SK-N-SH (cell line): ENCODE results near the gene PEAK1. TPM values are rescaled to one million over a fixed set of nuclear protein-coding genes. Genes with fewer than 3 reads are reported as not detected.

Source experiments
- CTCF ChIA-PET: fragments of 300-600, 350-600 bp; formaldehyde crosslinking; extraction: SDS; loops from one replicate; lab custom pipeline; 2021; lab: Yijun Ruan, JAX
- POLR2A ChIA-PET: fragments of 350-600 bp; sonication (Branson Sonifier 250); formaldehyde crosslinking; extraction: SDS; loops from one replicate; lab custom pipeline; 2020; ENCODE audit warnings: antibody characterized with exemption, inconsistent platforms; lab: Yijun Ruan, JAX
- DNase-seq: peaks from one replicate; pipeline ENCODE4 v3.0.0; 2012
- H2AFZ ChIP-seq: fragments of 200-600 bp; sonication (generic); 2 replicates; pipeline ENCODE4 v1.8.1; 2016; ENCODE audit warnings: antibody characterized with exemption, mild to moderate bottlenecking, low read depth
- H3F3A ChIP-seq: fragments of 200-600 bp; sonication (generic); replicated peaks from 2 replicates; pipeline ENCODE3; 2016; ENCODE audit warnings: antibody characterized with exemption, mild to moderate bottlenecking; ENCODE audit not compliant: insufficient read depth
- H3K27ac ChIP-seq, 2 experiments: fragments of 200-500 bp in 1 of 2; fragments of 200-600 bp in 1 of 2; sonication (Bioruptor generic) in 1 of 2; sonication (generic), shearing (Covaris generic) in 1 of 2; 2 replicates each; pipeline versions ENCODE4 v1.5.1 to v1.6.1; 2014 to 2016; ENCODE audit warnings: low read depth in 2 of 2, inconsistent platforms in 1 of 2, low read length in 1 of 2, mild to moderate bottlenecking in 1 of 2, mixed read lengths in 1 of 2
- H3K27me3 ChIP-seq: fragments of 200-600 bp; sonication (generic), shearing (Covaris generic); 2 replicates; pipeline ENCODE4 v1.6.1; 2016; ENCODE audit warnings: mixed run types; ENCODE audit not compliant: insufficient read depth
- H3K36me3 ChIP-seq, 2 experiments: fragments of 200-500 bp in 1 of 2; fragments of 200-600 bp in 1 of 2; sonication (Bioruptor generic) in 1 of 2; sonication (generic) in 1 of 2; replicated peaks in 1 of 2; 2 replicates each; pipeline versions ENCODE3 to v1.5.1; 2014 to 2016; ENCODE audit warnings: low read length in 1 of 2, mild to moderate bottlenecking in 1 of 2; ENCODE audit not compliant: insufficient read depth in 2 of 2, control insufficient read depth in 1 of 2
- H3K4me1 ChIP-seq, 2 experiments: fragments of 200-500 bp in 1 of 2; fragments of 200-600 bp in 1 of 2; sonication (Bioruptor generic) in 1 of 2; sonication (generic), shearing (Covaris generic) in 1 of 2; 2 replicates each; pipeline versions ENCODE4 v1.5.1 to v1.6.1; 2014 to 2016; ENCODE audit warnings: low read depth in 1 of 2, low read length in 1 of 2, mixed run types in 1 of 2; ENCODE audit not compliant: insufficient read depth in 2 of 2, control insufficient read depth in 1 of 2
- H3K4me2 ChIP-seq: fragments of 200-600 bp; sonication (generic), shearing (Covaris generic); 2 replicates; pipeline ENCODE4 v1.6.1; 2017; ENCODE audit warnings: mixed run types
- H3K4me3 ChIP-seq, 2 experiments: fragments of 200-500 bp in 1 of 2; fragments of 200-600 bp in 1 of 2; sonication (Bioruptor generic) in 1 of 2; sonication (generic), shearing (Covaris generic) in 1 of 2; 2 replicates each; pipeline versions ENCODE4 v1.5.1 to v1.8.1; 2014 to 2016; ENCODE audit warnings: low read depth in 2 of 2, inconsistent platforms in 1 of 2, low read length in 1 of 2, mild to moderate bottlenecking in 1 of 2, mixed read lengths in 1 of 2, moderate library complexity in 1 of 2
- H3K79me2 ChIP-seq: fragments of 200-600 bp; sonication (generic); 2 replicates; pipeline ENCODE4 v1.8.1; 2017; ENCODE audit warnings: mild to moderate bottlenecking; ENCODE audit not compliant: insufficient read depth
- H3K9ac ChIP-seq: fragments of 200-600 bp; sonication (generic); 2 replicates; pipeline ENCODE4 v1.6.1; 2017; ENCODE audit warnings: mixed run types
- H3K9me2 ChIP-seq: fragments of 200-600 bp; sonication (generic); 2 replicates; pipeline ENCODE4 v1.6.1; 2017; ENCODE audit warnings: mixed run types
- H3K9me3 ChIP-seq: fragments of 200-600 bp; sonication (generic); 2 replicates; pipeline ENCODE4 v1.6.1; 2017; ENCODE audit warnings: mixed run types, mild to moderate bottlenecking, moderate library complexity
- H4K20me1 ChIP-seq: fragments of 200-600 bp; sonication (generic); 2 replicates; pipeline ENCODE4 v1.6.1; 2017; ENCODE audit warnings: mild to moderate bottlenecking, mixed run types; ENCODE audit not compliant: insufficient read depth
- CHD2 ChIP-seq: fragments of 150-350 bp; IDR thresholded peaks from 2 replicates; pipeline ENCODE4 v1.6.1; 2018; ENCODE audit warnings: low read length; ENCODE audit not compliant: partially characterized antibody
- CTCF ChIP-seq: fragments of 200-600 bp; sonication (generic); IDR thresholded peaks from 2 replicates; pipeline ENCODE4 v1.6.1; 2017; ENCODE audit warnings: antibody characterized with exemption, mild to moderate bottlenecking, moderate library complexity
- ELF1 ChIP-seq: IDR thresholded peaks from 2 replicates; pipeline ENCODE4 v1.4.0; 2012
- EP300 ChIP-seq, 2 experiments: IDR thresholded peaks; 2 replicates each; pipeline versions ENCODE4 v1.4.0 to v1.6.1; 2012; ENCODE audit warnings: borderline replicate concordance in 1 of 2, low read depth in 1 of 2, low read length in 1 of 2
- EZH2phosphoT487 ChIP-seq: fragments of 200-600 bp; sonication (generic); IDR thresholded peaks from 2 replicates; pipeline ENCODE4 v1.6.1; 2017; ENCODE audit warnings: low read depth, mixed run types, mild to moderate bottlenecking, antibody characterized with exemption, moderate library complexity, borderline replicate concordance
- FOXJ3 ChIP-seq: sonication (generic); formaldehyde crosslinking; IDR thresholded peaks from 2 replicates; pipeline ENCODE4 v1.5.1; 2020; ENCODE audit warnings: mild to moderate bottlenecking, missing genetic modification reagents
- FOXM1 ChIP-seq: IDR thresholded peaks from 2 replicates; pipeline ENCODE4 v1.4.0; 2012; ENCODE audit warnings: low read depth, mild to moderate bottlenecking
- MAX ChIP-seq: IDR thresholded peaks from 2 replicates; pipeline ENCODE4 v1.4.0; 2012; ENCODE audit warnings: low read depth
- MEF2A ChIP-seq: IDR thresholded peaks from 2 replicates; pipeline ENCODE4 v1.4.0; 2012; ENCODE audit warnings: low read depth, borderline replicate concordance
- MXI1 ChIP-seq: IDR thresholded peaks from 2 replicates; pipeline ENCODE4 v1.6.1; 2012; ENCODE audit warnings: mild to moderate bottlenecking, low read depth, low read length, improper control_type of control experiment
- NFIC ChIP-seq: IDR thresholded peaks from 2 replicates; pipeline ENCODE4 v1.4.0; 2012; ENCODE audit warnings: borderline replicate concordance
- NRF1 ChIP-seq: IDR thresholded peaks from 2 replicates; pipeline ENCODE4 v1.6.1; 2012; ENCODE audit warnings: low read depth, mild to moderate bottlenecking, low read length
- POLR2AphosphoS5 ChIP-seq: IDR thresholded peaks from 2 replicates; pipeline ENCODE4 v1.6.1; 2012; ENCODE audit warnings: low read depth, low read length
- RAD21 ChIP-seq: IDR thresholded peaks from 2 replicates; pipeline ENCODE4 v1.6.1; 2012; ENCODE audit warnings: mild to moderate bottlenecking, low read length
- RCOR1 ChIP-seq: fragments of 150-350 bp; IDR thresholded peaks from 2 replicates; pipeline ENCODE4 v1.6.1; 2017; ENCODE audit warnings: antibody characterized with exemption, low read length
- RXRA ChIP-seq: IDR thresholded peaks from 2 replicates; pipeline ENCODE4 v1.4.0; 2012; ENCODE audit warnings: low read depth, mild to moderate bottlenecking, borderline replicate concordance
- TAF1 ChIP-seq: IDR thresholded peaks from 2 replicates; pipeline ENCODE4 v1.6.1; 2012; ENCODE audit warnings: low read depth, mild to moderate bottlenecking, low read length, moderate library complexity, borderline replicate concordance
- TEAD4 ChIP-seq: IDR thresholded peaks from 2 replicates; pipeline ENCODE4 v1.4.0; 2012; ENCODE audit warnings: mild to moderate bottlenecking, borderline replicate concordance; ENCODE audit not compliant: insufficient read depth
- YY1 ChIP-seq: IDR thresholded peaks from 2 replicates; pipeline ENCODE4 v1.4.0; 2012; ENCODE audit warnings: low read depth, mild to moderate bottlenecking
- WGBS: methylation state at CpG from one replicate; pipeline ENCODE4 v1.1.6; 2017; ENCODE audit warnings: low lambda C conversion rate; 5-methylcytosine and 5-hydroxymethylcytosine counted together
- polyA plus RNA-seq, 3 experiments: library from polyadenylated mRNA; depleted of rRNA; stranded (reverse); fragments of >200 nt; gene quantifications; 2 replicates each; pipeline ENCODE4 v1.2.3, GENCODE V29; 2012
- TF ChIP-seq, protein P1 (sequence below): IDR thresholded peaks from 2 replicates; pipeline ENCODE4 v1.4.0; 2012; ENCODE audit warnings: low read depth, borderline replicate concordance
- TF ChIP-seq, protein P2 (sequence below): fragments of 150-350 bp; IDR thresholded peaks from 2 replicates; pipeline ENCODE4 v1.6.1; 2017; ENCODE audit warnings: antibody characterized with exemption, low read length, low read depth, borderline replicate concordance
- TF ChIP-seq, protein P3 (sequence below): fragments of 150-350 bp; IDR thresholded peaks from 2 replicates; pipeline ENCODE4 v1.6.1; 2016; ENCODE audit warnings: mild to moderate bottlenecking, low read depth, low read length

PEAK1 gene
- polyA plus RNA-seq, 1 of the 3 experiments (the other 2 are of a cell fraction) = 9.0 TPM

DNA sequence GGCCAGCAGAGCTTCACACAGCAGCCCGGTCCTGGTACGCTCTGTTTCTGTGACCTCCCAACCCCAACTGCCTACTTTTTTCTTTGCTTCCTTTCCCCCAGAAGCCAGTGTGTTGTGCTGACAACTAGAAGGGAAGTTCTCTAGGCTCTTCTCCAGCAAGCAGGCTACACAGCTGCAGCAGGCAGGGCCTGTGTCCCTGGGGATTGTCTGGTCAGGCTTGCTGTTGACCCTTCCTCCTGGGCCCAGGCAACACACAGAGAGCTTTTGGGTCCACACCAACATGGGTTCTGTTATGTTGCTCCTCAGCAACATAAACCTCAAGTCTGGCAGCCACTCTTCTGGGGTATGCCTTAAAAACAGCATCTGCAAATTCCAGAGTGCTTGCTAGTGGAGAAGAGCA is 312.8 kb downstream of the PEAK1 start:
- H3K27ac ChIP-seq = peak overlapping the region in 1 of 2 experiments; percentile 22; a peak in 1 of 4 replicates
- CTCF ChIA-PET = interaction anchor here (0.6 to 11.4 kb wide), 34 partner anchors 8 to 717 kb away, joined by 3 to 124 read pairs (median 4); partner anchors contain the start of gene LINGO1
- WGBS = 93% methylated on average over 2 of the region's 2 CpGs

DNA sequence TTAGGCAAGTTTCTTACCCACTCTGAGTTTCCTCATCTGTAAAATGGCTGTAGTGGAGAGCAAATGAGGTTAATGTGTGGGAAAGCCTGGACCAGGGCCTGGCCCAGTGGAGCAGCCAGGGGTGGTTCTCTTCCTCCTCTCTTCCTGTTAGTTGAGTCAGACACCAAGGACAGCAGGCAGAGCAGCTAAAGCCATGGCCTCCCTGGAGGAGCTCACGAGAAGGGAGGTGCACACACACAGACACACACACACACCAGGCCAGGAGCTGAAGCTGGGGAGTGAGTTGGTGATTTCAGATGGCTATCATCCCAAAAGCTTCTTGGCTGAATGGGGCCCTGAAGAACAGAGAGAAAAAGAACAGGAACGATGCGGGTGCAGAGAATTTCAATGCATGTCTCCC is 315.7 kb downstream of the PEAK1 start:
- Histone ChIP-seq H2AFZ (no peak overlapping the region), H3K9me2 (no peaks in the 10 kb centered on the region), H3K4me1 (peaks cover 0 to 13% of the 10 kb centered on the region in 2 experiments; a peak in 2 of 4 replicates), H4K20me1 (no peaks in the 10 kb centered on the region), H3K9ac (no peak overlapping the region), H3K36me3 (no peaks in the 10 kb centered on the region), H3K27ac (no peak overlapping the region), H3K9me3 (no peaks in the 10 kb centered on the region), H3K27me3 (no peaks in the 10 kb centered on the region), H3F3A (no peaks in the 10 kb centered on the region), H3K79me2 (no peaks in the 10 kb centered on the region), H3K4me3 (no peak overlapping the region), H3K4me2 (no peak overlapping the region)
- DNase-seq = no peak
- ChIA-PET POLR2A (interaction anchor here (0.7 to 1.0 kb wide), 2 partner anchors 36 to 439 kb away, joined by 3 read pairs; no protein-coding TSS in a partner anchor), CTCF (interaction anchor here (0.8 to 11.4 kb wide), 9 partner anchors 9 to 529 kb away, joined by 3 to 124 read pairs (median 7); partner anchors contain the start of gene LINGO1)
- 96% methylated on average over 3 of the region's 3 CpGs for WGBS
- no peak for TF ChIP-seq TAF1
- TF ChIP-seq RXRA = no peak
- no peak for TF ChIP-seq POLR2AphosphoS5
- no peak for TF ChIP-seq MEF2A
- no peak for TF ChIP-seq NFIC
- TF ChIP-seq, protein P1, sequence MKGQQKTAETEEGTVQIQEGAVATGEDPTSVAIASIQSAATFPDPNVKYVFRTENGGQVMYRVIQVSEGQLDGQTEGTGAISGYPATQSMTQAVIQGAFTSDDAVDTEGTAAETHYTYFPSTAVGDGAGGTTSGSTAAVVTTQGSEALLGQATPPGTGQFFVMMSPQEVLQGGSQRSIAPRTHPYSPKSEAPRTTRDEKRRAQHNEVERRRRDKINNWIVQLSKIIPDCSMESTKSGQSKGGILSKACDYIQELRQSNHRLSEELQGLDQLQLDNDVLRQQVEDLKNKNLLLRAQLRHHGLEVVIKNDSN = no peak
- TF ChIP-seq FOXM1 = no peak
- TF ChIP-seq EP300 (IDR thresholded peaks at IDR 0.05; ENCODE audit: borderline replicate concordance in 1 of 2, low read depth in 1 of 2, low read length in 1 of 2) = no peak
- TF ChIP-seq RAD21 = no peak
- TF ChIP-seq, protein P2, sequence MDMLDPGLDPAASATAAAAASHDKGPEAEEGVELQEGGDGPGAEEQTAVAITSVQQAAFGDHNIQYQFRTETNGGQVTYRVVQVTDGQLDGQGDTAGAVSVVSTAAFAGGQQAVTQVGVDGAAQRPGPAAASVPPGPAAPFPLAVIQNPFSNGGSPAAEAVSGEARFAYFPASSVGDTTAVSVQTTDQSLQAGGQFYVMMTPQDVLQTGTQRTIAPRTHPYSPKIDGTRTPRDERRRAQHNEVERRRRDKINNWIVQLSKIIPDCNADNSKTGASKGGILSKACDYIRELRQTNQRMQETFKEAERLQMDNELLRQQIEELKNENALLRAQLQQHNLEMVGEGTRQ = no peak
- TF ChIP-seq MXI1 = no peak
- TF ChIP-seq CTCF = no peak
- TF ChIP-seq ELF1 = no peak
- TF ChIP-seq RCOR1 = no peak
- no peak for TF ChIP-seq TEAD4
- TF ChIP-seq EZH2phosphoT487 = no peak
- no peak for TF ChIP-seq YY1
- TF ChIP-seq NRF1 = no peak
- TF ChIP-seq, protein P3, sequence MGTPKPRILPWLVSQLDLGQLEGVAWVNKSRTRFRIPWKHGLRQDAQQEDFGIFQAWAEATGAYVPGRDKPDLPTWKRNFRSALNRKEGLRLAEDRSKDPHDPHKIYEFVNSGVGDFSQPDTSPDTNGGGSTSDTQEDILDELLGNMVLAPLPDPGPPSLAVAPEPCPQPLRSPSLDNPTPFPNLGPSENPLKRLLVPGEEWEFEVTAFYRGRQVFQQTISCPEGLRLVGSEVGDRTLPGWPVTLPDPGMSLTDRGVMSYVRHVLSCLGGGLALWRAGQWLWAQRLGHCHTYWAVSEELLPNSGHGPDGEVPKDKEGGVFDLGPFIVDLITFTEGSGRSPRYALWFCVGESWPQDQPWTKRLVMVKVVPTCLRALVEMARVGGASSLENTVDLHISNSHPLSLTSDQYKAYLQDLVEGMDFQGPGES = no peak

More for the DNA sequence above, 312.8 kb downstream of the PEAK1 start:
- Histone ChIP-seq H3F3A (no peaks in the 10 kb centered on the region), H3K9ac (no peak overlapping the region), H4K20me1 (no peaks in the 10 kb centered on the region), H3K27me3 (no peaks in the 10 kb centered on the region), H3K4me1 (peaks cover 0 to 17% of the 10 kb centered on the region in 2 experiments; a peak in 2 of 4 replicates), H3K4me2 (no peak overlapping the region), H3K79me2 (0 out of 2 replicates have a peak, but pooled peaks cover 3% of the 10 kb centered on the region), H3K4me3 (no peak overlapping the region), H3K36me3 (peaks cover 6% of the 10 kb centered on the region in 2 experiments), H3K9me3 (no peaks in the 10 kb centered on the region), H3K9me2 (no peaks in the 10 kb centered on the region), H2AFZ (no peak overlapping the region)
- no peak for TF ChIP-seq CHD2
- TF ChIP-seq FOXJ3 (CRISPR knock-in tag) = no peak
- TF ChIP-seq FOXM1 = no peak
- TF ChIP-seq MAX = no peak
- no peak for TF ChIP-seq RAD21
- POLR2A ChIA-PET = no interaction called here
- DNase-seq = no peak
